HepG2 (cell line): ENCODE results near the gene LARP1. TPM values are rescaled to one million over a fixed set of nuclear protein-coding genes. Genes with fewer than 3 reads are reported as not detected.
A peak's percentile ranks its signal among the peaks of the same experiment; 100 is the strongest.

Experiments used
- ARNT ChIP-seq: fragments of 450-650 bp; IDR thresholded peaks from 2 replicates; pipeline ENCODE4 v1.6.1; 2017
- MBNL3 ChIP-seq: fragments of 250-450 bp; sonication (Bioruptor Pico); conservative IDR thresholded peaks from 2 replicates; pipeline ENCODE4 v1.8.0; 2022; ENCODE audit warnings: mild to moderate bottlenecking, inconsistent platforms
- MED1 ChIP-seq: sonication (generic); formaldehyde crosslinking; IDR thresholded peaks from 2 replicates; pipeline ENCODE4 v1.4.0; 2020; ENCODE audit warnings: missing genetic modification reagents
- ZKSCAN8 ChIP-seq: IDR thresholded peaks from 2 replicates; pipeline ENCODE4 v1.6.1; 2016; ENCODE audit warnings: borderline replicate concordance, missing genetic modification reagents, missing compliant biosample characterization
- ZNF331 ChIP-seq: sonication (generic); formaldehyde crosslinking; IDR thresholded peaks from 2 replicates; pipeline ENCODE4 v1.4.0; 2020; ENCODE audit warnings: missing genetic modification reagents
- ZNF552 ChIP-seq: sonication (generic); formaldehyde crosslinking; IDR thresholded peaks from 2 replicates; pipeline ENCODE4 v1.9.0; 2022; ENCODE audit warnings: missing genetic modification reagents, mild to moderate bottlenecking, borderline replicate concordance
- ZNF773 ChIP-seq: sonication (generic); formaldehyde crosslinking; IDR thresholded peaks from 2 replicates; pipeline ENCODE4 v1.4.0; 2020; ENCODE audit warnings: missing genetic modification reagents, borderline replicate concordance
- polyA plus RNA-seq, 8 experiments: library from polyadenylated mRNA; depleted of rRNA in 3 of 8; stranded (reverse) in 7 of 8; unstranded in 1 of 8; fragments of >200 nt; fragmentation: Illumina TruSeq in 4 of 8; extraction: Trizol in 4 of 8; gene quantifications; 2 replicates each; pipeline versions ENCODE4 v1.2.1 to v1.2.3, GENCODE V29; 2011 to 2016; ENCODE audit warnings: low read depth in 4 of 8, missing spikeins in 1 of 8, mixed read lengths in 1 of 8; ENCODE audit not compliant: insufficient read depth in 1 of 8
- total RNA-seq, 5 experiments: library from RNA; depleted of rRNA; stranded (reverse); fragments of >200 nt; fragmentation: Illumina TruSeq; extraction: Trizol; gene quantifications; 2 replicates each; pipeline ENCODE4 v1.2.3, GENCODE V29; 2016; ENCODE audit warnings: low read depth in 1 of 5
- TF ChIP-seq, protein P1 (sequence below): sonication (generic); formaldehyde crosslinking; IDR thresholded peaks from 2 replicates; pipeline ENCODE4 v1.4.0; 2020; ENCODE audit warnings: missing genetic modification reagents, borderline replicate concordance
- TF ChIP-seq, protein P2 (sequence below): sonication (generic); formaldehyde crosslinking; IDR thresholded peaks from 2 replicates; pipeline ENCODE4 v1.5.1; 2020; ENCODE audit warnings: mild to moderate bottlenecking, missing genetic modification reagents, moderate library complexity
- TF ChIP-seq, protein P3 (sequence below): sonication (generic); formaldehyde crosslinking; IDR thresholded peaks from 2 replicates; pipeline ENCODE4 v1.8.1; 2023; ENCODE audit warnings: missing genetic modification reagents, mild to moderate bottlenecking, borderline replicate concordance
- TF ChIP-seq, protein P4 (sequence below), 2 experiments: sonication (generic) in 1 of 2; formaldehyde crosslinking in 1 of 2; IDR thresholded peaks; 2 replicates each; pipeline versions ENCODE4 v1.4.0 to v1.6.1; 2016 to 2020; ENCODE audit warnings: borderline replicate concordance in 1 of 2, low read depth in 1 of 2, mild to moderate bottlenecking in 1 of 2, missing genetic modification reagents in 1 of 2
- TF ChIP-seq, protein P5 (sequence below): IDR thresholded peaks from 2 replicates; pipeline ENCODE4 v1.6.1; 2012; ENCODE audit warnings: inconsistent platforms
- TF ChIP-seq, protein P6 (sequence below): sonication (generic); formaldehyde crosslinking; IDR thresholded peaks from 2 replicates; pipeline ENCODE4 v1.4.0; 2020; ENCODE audit warnings: missing genetic modification reagents

The LARP1 gene
- total and polyA plus RNA-seq, 2 of the 13 experiments (the other 11 are each of a cell fraction or from before 2014, with no cell fraction given) = 45.2 to 61.4 TPM

DNA sequence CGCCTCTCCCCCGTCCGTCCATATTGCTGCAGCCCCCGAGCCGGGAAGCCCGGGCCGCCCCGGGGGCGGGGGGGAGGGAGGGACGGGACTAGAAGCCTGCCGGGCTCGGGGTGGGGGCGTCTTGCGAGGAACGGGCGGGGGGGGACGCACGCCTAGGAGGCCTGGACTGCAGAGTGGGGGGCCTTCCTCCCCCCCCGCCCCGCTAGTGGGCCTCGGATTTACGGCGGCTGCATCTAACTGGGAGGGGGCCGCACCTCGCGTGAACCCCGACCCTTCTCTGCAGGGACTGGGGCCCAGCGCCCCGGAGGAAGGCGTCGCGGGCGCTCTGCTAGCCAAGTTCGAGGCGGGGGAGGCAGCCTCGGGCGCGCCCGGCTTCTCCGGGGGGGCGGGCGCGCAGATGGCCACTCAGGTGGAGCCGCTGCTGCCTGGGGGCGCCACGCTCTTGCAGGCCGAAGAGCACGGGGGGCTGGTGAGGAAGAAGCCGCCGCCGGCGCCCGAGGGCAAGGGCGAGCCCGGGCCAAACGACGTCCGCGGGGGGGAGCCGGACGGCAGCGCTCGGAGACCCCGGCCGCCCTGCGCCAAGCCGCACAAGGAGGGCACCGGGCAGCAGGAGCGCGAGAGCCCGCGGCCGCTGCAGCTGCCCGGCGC is at the start of gene LARP1 (continued):
- TF ChIP-seq, protein P1, sequence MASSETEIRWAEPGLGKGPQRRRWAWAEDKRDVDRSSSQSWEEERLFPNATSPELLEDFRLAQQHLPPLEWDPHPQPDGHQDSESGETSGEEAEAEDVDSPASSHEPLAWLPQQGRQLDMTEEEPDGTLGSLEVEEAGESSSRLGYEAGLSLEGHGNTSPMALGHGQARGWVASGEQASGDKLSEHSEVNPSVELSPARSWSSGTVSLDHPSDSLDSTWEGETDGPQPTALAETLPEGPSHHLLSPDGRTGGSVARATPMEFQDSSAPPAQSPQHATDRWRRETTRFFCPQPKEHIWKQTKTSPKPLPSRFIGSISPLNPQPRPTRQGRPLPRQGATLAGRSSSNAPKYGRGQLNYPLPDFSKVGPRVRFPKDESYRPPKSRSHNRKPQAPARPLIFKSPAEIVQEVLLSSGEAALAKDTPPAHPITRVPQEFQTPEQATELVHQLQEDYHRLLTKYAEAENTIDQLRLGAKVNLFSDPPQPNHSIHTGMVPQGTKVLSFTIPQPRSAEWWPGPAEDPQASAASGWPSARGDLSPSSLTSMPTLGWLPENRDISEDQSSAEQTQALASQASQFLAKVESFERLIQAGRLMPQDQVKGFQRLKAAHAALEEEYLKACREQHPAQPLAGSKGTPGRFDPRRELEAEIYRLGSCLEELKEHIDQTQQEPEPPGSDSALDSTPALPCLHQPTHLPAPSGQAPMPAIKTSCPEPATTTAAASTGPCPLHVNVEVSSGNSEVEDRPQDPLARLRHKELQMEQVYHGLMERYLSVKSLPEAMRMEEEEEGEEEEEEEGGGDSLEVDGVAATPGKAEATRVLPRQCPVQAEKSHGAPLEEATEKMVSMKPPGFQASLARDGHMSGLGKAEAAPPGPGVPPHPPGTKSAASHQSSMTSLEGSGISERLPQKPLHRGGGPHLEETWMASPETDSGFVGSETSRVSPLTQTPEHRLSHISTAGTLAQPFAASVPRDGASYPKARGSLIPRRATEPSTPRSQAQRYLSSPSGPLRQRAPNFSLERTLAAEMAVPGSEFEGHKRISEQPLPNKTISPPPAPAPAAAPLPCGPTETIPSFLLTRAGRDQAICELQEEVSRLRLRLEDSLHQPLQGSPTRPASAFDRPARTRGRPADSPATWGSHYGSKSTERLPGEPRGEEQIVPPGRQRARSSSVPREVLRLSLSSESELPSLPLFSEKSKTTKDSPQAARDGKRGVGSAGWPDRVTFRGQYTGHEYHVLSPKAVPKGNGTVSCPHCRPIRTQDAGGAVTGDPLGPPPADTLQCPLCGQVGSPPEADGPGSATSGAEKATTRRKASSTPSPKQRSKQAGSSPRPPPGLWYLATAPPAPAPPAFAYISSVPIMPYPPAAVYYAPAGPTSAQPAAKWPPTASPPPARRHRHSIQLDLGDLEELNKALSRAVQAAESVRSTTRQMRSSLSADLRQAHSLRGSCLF (CRISPR knock-in tag) = no peak
- TF ChIP-seq ZNF552 (CRISPR knock-in tag) = no peak
- TF ChIP-seq MBNL3 (CRISPR knock-in tag) = no peak
- TF ChIP-seq, protein P2, sequence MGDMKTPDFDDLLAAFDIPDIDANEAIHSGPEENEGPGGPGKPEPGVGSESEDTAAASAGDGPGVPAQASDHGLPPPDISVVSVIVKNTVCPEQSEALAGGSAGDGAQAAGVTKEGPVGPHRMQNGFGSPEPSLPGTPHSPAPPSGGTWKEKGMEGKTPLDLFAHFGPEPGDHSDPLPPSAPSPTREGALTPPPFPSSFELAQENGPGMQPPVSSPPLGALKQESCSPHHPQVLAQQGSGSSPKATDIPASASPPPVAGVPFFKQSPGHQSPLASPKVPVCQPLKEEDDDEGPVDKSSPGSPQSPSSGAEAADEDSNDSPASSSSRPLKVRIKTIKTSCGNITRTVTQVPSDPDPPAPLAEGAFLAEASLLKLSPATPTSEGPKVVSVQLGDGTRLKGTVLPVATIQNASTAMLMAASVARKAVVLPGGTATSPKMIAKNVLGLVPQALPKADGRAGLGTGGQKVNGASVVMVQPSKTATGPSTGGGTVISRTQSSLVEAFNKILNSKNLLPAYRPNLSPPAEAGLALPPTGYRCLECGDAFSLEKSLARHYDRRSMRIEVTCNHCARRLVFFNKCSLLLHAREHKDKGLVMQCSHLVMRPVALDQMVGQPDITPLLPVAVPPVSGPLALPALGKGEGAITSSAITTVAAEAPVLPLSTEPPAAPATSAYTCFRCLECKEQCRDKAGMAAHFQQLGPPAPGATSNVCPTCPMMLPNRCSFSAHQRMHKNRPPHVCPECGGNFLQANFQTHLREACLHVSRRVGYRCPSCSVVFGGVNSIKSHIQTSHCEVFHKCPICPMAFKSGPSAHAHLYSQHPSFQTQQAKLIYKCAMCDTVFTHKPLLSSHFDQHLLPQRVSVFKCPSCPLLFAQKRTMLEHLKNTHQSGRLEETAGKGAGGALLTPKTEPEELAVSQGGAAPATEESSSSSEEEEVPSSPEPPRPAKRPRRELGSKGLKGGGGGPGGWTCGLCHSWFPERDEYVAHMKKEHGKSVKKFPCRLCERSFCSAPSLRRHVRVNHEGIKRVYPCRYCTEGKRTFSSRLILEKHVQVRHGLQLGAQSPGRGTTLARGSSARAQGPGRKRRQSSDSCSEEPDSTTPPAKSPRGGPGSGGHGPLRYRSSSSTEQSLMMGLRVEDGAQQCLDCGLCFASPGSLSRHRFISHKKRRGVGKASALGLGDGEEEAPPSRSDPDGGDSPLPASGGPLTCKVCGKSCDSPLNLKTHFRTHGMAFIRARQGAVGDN (CRISPR knock-in tag) = no peak
- TF ChIP-seq, protein P3, sequence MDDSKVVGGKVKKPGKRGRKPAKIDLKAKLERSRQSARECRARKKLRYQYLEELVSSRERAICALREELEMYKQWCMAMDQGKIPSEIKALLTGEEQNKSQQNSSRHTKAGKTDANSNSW (CRISPR knock-in tag) = no peak
- TF ChIP-seq ZNF331 = peak; percentile 18; the same call in 1 of the 2 replicates
- TF ChIP-seq, protein P4, sequence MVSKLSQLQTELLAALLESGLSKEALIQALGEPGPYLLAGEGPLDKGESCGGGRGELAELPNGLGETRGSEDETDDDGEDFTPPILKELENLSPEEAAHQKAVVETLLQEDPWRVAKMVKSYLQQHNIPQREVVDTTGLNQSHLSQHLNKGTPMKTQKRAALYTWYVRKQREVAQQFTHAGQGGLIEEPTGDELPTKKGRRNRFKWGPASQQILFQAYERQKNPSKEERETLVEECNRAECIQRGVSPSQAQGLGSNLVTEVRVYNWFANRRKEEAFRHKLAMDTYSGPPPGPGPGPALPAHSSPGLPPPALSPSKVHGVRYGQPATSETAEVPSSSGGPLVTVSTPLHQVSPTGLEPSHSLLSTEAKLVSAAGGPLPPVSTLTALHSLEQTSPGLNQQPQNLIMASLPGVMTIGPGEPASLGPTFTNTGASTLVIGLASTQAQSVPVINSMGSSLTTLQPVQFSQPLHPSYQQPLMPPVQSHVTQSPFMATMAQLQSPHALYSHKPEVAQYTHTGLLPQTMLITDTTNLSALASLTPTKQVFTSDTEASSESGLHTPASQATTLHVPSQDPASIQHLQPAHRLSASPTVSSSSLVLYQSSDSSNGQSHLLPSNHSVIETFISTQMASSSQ (IDR thresholded peaks at IDR 0.05; ENCODE audit: low read depth) = no peak
- TF ChIP-seq, protein P4 (CRISPR knock-in tag; IDR thresholded peaks at IDR 0.05; ENCODE audit: borderline replicate concordance) = no peak
- TF ChIP-seq MED1 = 0 out of 2 replicates have a peak, but pooled peaks have one; percentile 7
- TF ChIP-seq ZNF773 (CRISPR knock-in tag) = no peak
- TF ChIP-seq, protein P5, sequence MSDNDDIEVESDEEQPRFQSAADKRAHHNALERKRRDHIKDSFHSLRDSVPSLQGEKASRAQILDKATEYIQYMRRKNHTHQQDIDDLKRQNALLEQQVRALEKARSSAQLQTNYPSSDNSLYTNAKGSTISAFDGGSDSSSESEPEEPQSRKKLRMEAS = no peak
- TF ChIP-seq, protein P6, sequence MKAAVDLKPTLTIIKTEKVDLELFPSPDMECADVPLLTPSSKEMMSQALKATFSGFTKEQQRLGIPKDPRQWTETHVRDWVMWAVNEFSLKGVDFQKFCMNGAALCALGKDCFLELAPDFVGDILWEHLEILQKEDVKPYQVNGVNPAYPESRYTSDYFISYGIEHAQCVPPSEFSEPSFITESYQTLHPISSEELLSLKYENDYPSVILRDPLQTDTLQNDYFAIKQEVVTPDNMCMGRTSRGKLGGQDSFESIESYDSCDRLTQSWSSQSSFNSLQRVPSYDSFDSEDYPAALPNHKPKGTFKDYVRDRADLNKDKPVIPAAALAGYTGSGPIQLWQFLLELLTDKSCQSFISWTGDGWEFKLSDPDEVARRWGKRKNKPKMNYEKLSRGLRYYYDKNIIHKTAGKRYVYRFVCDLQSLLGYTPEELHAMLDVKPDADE (CRISPR knock-in tag) = peak; percentile 84; the same call in 1 of the 2 replicates
- no peak for TF ChIP-seq ARNT
- no peak for TF ChIP-seq ZKSCAN8
